HG02870 (cell line): ENCODE results near the gene SHROOM3.
"Not testable (repeated sequence)": the region's sequence is repeated elsewhere in the genome, so short reads cannot be mapped to it uniquely, and the experiment has no call there.

Source experiments
- ATAC-seq: cut with Tn5 transposase; IDR thresholded peaks from one replicate; pipeline ENCODE4 v1.9.1; 2021; ENCODE audit warnings: mild to moderate bottlenecking, moderate library complexity; ENCODE audit not compliant: unreplicated experiment

Gene SHROOM3

DNA sequence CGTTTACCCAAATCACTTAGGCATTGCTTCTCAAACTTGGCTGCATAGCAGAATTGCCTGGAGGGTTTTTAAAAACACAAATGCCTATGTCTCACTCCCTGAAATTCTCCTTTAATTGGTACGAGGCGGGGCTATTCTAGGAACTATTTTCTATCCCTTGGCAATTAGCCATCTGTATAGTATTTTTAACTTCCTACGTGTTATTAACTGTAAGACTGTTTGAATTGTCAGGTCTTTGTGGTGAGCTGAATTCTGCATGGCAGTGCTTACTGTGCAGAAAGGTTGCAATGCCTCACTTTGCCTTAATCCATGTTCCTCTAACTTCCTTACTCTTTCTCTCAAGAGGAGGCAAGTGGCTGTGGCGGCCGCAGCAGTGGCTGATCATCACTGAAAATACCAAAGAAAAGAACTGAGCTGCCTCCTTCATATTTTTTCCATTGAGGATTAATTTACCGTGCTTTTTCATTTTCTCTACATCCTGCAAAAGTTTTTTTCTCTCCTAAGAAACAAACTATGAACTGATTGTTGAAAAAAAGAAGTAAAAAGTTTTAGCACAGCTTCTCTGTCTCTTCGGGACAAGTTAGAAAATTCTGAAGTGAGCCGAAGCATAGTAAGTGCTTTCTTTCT lies at the start of gene SHROOM3:
TSS of gene SHROOM3 (plus strand) at position 329 of the 627 bp plus-strand sequence. CDS start 824 bp downstream, outside the sequence.
- no peak for ATAC-seq

DNA sequence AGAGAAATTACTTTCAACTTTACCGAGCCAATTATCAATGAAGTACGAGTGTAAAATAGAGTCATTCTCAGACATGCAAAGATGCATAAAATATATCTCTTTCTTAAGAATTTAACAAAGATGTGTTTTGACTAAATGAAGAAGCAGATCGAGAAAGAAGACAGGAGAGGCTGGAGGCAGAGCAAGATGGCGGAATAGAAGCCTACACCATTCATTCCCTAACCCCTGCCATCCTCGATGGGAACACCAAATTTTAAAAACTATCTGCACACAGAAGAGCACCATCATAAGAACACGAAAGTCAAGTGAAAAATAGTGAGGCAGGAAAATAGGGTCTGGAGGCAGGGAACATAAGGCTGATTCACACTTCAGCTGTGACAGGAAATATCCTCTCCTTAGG lies 49.1 kb upstream of the SHROOM3 start:
- no peak for ATAC-seq

DNA sequence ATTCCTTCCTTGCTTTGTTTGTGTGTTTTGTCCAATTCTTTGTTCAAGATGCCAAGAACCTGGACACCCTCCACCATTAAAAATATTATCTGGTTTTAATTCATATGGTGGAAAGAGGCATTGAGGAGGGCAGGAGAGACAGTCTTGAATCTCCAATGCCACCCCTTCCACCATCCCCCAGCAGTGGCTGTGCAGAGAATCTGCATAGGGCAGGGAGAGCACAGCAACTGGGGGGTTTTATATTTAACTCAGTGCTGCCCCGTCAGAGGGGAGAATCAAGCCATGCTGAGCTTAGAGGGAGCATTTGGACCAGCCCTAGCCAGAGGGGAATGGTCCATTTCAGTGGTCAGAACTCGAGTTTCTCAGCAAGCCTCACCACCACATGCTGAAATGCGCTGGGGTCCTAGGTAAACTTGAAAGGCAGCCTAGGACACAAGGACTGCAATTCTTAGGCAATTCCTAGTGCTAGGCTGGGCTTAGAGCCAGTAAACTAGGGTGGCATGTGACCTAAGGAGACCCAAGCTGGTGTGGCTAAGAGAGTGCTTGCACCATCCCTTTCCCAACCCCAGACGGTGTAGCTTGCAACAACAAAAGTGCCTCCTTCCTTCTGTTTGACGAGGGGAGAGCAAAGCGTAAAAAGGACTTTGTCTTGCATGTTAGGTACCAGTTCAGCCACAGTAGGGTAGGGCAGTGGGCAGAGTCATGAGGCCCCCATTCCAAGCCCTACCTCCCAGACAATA lies 48.3 kb upstream of the SHROOM3 start:
- no peak for ATAC-seq

DNA sequence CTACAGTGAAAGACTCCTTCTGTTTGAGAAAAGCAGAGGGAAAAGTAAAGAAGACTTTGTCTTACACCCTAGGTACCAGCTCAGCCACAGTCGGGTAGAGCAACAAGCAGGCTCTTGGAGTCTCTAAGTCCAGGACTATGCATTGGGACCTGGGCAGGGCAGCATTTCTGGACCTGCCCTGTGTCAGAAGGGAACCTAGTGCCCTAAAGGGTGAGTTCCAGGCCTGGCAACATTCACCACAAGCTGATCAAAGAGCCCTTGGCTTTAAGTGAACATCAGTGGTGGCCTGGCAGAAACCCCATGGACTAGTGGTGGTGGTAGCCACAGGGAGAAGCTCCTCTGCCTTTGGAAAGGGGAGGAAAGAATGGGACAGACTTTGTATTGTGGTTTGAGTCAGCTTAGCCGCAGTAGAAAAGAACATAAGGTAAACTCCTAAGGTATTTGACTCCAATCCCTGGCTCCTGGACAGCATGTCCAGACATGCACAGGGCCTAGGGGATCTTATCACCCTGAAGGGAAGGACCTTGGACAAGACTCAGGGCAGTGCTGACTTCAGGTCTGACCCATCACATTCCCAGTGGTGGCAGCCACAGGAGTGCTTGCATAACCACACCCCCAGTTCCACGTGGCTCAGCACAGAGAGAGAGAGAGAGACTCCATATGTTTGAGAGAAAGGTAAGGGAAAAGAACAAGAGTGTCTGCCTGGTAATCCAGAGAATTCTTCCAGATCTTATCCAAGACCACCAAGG lies 46.7 kb upstream of the SHROOM3 start:
- no peak for ATAC-seq

DNA sequence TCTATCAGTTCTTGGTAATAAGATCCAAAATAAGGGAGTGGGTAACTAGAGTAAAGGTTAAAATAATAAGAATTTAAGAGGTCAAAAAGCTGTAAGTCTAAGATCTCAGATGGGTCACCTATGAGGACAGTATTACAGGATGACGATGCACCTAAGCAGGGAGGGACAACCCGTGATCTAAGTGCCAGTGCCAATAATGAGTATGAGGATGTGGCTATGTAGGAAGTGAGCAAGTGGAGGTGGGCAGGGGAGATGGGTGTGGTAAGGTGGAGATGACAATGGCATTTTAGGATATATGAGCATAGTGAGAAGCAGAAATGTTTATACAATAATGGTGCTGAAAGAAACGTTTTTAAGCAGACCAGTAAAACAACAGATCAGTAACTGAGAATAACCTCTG lies 33.4 kb upstream of the SHROOM3 start:
- ATAC-seq, result no peak

DNA sequence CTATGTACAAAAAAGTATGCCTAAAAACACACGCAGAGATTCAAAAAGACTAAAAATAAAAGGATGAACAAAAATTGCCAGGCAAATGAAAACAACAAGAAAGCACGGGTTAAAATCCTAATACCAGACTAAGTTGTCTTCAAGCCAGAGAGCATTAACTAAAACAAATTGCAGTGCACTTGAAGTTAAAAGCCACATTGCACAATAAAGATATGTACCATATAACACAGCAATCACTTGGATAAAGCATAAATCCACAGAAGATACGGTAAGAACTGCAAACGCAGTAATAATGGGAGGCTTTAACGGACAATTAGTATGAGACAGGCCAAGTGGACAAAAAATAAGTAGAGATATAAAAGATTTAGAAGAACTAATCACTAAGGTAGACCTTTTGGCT lies 28.9 kb upstream of the SHROOM3 start:
- no peak for ATAC-seq

DNA sequence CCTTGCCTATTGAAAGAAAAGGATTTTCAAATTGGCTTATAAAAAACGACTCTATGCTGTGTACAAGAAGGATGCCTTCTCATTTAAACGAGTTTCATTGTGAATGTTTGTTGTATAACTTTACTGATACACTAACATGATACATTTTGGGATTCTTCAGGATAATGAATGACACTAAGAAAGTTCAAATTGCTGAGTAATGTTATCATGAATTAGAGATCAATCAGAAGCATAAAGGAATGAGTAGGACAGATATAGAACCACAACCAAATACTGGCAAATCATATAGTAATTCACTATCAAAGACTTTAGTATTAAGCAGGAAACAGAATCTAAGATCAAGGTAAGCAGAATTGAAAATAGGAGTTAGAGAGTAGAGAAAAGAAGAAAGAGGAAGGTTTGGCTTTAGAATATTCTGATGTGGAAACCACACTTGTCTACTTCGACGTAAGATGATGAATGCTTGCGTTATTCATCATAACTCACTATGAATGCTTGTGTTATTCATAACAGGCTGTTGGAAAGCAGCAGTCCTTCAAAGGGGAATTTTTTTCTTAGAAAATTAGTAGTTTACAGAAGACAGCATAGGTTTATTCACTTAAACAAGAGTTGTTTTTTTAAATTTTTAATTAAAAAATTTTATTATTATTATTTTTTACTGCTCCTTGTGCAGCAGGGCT lies 27.4 kb upstream of the SHROOM3 start:
- ATAC-seq, result no peak

DNA sequence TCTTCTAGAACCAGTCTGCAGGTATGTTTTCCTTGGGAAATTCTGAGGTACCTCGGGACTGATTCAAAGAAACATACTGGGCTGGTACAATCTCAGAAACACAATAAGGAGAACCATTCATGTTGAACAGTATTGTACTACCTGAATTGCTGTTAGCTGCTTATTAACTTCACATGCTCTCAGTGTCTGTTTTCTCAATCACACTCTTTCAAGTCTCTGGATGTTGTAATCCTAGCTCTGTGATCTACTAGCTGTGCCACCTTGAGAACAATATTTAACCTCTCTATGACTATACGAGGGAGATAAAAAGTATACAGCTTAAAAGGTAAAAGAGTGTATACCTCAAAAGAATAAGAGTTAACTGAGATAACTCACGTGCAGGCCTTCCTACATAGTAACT lies 24.4 kb upstream of the SHROOM3 start:
- no peak for ATAC-seq

DNA sequence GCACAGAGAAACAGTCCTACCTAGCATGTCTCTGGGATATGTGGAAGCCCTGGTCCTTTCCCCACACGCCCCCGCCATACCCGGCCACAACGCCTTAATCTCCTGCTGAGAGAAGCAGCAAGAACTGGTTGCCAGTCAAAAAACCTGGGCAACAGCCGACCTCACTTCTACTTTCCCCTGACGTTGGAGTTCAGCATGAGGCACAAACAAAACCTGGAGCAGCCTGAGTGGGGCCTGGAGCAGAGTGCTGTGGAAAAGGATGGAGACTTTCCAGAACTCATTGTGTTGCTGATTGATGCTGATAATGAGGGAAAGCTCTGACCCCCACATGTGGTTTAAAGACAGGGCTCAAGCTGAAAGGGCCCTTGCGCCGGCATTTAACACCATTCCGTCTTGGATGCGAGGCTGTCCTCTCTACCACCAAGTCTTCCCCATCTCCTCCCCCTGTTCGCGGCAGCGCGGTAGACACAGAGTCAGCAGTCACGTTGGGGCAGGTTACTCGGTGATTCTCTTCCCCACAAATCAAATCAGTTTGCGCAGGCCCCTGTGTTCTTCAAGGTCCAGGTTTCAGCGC lies 14.8 kb upstream of the SHROOM3 start:
- ATAC-seq, result no peak

DNA sequence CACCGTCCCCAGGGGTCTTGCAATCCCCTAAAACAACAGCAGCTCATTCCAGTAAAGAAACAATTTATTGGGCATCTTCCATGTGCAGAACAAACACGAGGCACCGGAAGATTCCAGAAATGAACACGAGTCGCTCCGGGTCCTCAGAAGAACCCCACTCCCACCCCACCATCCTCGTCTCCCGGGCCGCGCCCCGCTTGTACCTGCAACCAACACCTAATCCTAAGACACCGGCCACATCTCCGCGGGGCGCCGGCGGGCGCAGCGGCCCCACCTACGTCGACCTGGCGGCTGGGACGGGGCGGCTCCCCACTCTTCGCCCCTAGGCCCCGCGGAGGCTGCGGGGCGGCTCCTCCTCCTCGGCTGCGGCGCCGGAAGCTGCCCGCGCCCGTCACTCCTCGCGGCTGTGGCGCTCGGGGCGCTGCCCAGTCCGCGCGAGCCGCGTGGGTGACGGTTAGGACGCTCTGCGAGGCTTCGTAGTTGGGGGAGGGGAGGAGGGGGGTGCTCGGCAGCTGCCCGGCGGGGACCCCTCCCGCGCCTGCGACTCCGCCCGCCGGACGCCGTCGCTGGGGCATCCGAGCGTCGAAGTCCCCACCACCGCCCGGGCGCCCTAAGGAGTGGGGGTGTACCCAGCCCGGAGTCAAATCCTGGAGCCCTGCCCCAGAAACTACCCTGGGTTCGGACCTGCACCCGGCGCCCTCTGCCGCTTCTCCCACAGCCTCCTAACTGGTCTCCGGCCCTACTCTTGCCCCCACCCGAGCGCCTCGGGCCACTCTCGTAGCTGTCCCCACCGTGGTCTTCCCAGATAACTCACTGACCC lies 14.1 kb upstream of the SHROOM3 start, which contains the start of gene CCDC158:
TSS of gene CCDC158 (minus strand) at position 380 of the 820 bp plus-strand sequence. CDS start 17,934 bp downstream, outside the sequence.
- ATAC-seq, result no peak

DNA sequence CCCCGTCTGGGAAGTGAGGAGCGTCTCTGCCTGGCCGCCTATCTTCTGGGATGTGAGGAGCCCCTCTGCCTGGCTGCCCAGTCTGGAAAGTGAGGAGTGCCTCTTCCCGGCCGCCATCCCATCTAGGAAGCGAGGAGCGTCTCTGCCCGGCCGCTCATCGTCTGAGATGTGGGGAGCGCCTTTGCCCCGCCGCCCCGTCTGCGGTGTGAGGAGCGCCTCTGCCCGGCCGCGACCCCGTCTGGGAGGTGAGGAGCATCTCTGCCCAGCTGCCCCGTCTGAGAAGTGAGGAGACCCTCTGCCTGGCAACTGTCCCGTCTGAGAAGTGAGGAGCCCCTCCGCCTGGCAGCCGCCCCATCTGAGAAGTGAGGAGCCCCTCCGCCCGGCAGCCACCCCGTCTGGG lies 11.9 kb upstream of the SHROOM3 start:
- ATAC-seq, result not testable (repeated sequence)

DNA sequence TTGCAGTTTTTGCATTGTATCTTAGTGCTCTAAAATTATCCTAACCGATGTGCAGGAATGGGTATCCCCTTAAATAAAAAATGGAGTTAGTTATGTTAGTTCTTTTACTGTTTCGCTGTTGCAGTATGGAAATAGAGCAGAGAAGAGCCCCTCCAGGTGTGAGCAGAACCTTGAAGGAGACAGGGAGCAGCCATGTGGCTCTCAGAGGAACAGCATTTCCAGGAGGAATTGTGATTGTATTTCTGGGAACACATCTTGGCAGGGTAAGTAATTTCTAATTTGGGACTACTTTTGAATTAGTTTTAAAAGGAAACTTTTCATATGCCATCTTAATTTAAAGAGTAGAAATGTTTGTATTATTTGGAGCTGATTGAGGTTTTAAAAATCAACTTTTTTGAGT lies 8.8 kb upstream of the SHROOM3 start:
- no peak for ATAC-seq

DNA sequence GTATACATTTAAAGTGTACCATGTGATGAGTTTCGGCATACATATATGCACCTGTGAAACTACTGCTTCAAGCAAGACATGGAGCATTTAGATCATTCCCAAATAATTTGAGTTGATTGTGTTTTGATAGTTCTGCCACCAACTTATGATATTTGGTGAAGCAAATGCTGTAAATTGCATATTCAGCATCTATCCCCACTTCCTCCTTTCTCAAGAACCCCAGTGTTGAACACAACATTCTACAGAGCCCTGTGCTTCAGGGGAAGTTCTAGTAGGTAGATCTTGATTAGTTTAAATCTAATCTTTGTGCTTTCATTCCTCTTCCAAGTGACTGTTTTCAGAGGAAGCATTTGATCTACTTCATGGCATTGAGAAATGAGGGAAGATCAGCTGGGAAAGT lies 5.4 kb upstream of the SHROOM3 start:
- ATAC-seq, result no peak

DNA sequence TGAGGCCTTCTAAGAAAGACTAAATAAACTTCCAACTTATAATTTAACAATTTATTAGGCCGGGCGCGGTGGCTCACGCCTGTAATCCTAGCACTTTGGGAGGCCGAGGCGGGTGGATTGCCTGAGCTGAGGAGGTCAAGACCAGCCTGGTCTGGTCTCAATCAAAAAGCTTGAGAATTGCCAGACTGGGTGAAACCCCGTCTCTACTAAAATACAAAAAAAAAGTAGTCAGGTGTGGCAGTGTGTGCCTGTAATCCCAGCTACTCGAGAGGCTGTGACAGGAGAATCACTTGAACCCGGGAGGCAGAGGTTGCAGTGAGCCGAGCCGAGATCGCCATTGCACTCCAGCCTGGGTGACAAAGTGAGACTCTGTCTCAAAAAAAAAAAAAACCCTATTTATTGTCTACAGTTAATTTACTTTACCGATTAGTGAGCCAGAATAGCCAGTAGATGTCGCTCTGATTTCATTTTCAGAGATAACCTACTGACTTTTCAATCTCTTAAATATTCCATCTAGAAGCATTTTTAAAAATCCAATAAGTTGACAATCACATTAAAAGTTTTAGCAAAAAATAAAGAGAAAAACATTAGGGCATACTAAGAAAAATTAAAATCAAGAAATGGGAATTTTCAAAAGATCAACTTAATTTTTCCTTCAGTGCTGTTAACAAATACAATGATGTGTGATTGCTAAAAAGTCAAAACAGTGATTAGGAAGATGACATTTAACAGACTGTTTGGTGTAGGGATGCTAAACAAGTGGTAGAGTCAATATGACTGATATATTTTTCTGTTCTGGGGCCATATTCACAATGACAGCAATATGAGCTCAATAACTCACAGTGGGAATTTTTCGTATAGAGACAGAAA lies 4.3 kb upstream of the SHROOM3 start:
- ATAC-seq, result no peak

DNA sequence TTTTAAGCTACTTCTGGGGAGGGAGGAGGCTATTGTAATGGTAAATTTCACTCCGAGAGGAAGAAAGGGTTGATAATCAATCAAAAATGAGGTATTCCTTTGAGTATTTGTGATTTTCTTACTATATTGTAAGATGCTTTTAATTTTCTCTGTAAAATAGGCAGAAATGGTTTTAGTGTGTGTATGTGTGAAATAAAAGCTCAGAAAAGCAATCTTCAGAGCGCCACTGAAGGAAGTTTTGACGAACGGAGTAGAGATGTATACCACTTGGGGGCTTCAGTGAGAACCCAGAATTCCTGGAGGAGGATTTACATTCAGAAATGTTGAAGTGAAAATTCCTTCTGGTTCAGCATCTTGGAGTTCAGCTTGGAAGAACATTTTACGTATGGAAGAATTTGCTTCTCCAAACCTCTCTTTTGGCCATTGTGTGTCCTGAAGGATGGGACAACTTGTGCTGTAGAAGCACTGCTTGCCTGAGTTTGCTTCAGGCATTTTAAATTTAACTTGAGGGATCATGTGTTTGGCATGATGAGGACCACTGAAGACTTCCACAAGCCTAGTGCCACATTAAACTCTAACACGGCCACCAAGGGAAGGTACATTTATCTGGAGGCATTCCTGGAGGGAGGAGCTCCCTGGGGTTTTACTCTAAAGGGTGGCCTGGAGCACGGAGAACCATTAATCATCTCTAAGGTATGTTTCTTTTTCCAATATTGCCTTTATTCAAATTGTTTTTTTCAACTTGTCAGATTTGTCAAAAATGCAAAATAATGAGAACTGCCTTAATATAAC lies 695 bp downstream of the SHROOM3 start:
- no peak for ATAC-seq

DNA sequence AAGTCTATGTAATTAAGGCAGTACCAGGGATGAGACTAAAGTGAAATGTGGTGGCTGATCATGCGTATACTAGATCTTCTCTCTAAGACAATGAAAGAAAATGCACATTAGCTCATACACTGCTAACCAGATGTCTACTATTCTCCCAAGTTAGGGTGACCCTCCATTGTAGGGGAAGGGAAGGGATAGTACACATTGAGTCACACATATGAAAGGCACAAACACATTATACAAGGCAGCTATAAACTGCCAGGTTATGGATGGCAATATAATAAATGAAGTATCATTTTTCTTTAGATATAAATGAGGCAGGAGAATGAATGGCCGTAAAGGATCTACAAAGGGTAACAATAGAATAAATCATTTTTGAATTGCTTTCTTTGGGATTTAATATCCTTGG lies 4.5 kb downstream of the SHROOM3 start:
- ATAC-seq, result no peak

DNA sequence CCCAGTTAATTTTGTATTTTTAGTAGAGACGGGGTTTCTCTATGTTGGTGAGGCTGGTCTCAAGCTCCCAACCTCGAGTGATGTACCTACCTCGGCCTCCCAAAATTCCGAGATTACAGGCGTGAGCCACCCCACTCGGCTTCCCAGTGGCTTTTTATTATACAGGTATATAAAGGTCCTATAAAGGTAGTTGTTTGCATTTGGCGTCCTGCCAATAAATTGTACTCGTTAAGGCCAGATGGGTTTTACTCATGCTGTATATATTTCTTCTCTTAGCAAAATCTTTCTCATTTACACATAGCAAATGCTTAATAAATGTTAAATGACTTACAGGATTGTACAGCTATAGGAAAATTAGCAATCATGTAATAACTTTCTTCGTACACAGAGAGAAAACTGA lies 6.9 kb downstream of the SHROOM3 start:
- ATAC-seq, result no peak

DNA sequence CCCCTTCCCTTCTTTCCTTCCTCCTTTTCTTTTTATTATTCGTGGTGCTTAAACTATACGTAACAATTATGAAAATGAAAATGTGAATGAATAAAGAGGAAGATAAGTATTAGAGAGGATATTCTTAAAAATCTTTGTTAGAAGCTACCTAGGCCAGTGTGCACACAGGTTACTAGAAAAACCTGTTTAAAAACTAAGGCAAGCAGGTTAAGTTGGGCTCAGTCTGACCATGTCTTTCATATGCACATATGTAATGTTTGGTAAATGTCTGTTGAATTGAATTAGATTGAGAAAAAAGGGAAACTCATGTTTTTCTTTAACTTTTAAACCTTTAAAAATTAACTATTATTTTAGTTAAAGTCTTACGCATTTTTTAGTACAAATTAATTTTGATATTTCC lies 7.8 kb downstream of the SHROOM3 start:
- no peak for ATAC-seq
